Measurements from ENCODE around the gene ZNF831. TPM values are rescaled to one million over a fixed set of nuclear protein-coding genes. Genes with fewer than 3 reads are reported as not detected.

The ZNF831 gene
- total and polyA plus RNA-seq, 4 donors: 0.14 to 1.0 (median 0.56) TPM

DNA sequence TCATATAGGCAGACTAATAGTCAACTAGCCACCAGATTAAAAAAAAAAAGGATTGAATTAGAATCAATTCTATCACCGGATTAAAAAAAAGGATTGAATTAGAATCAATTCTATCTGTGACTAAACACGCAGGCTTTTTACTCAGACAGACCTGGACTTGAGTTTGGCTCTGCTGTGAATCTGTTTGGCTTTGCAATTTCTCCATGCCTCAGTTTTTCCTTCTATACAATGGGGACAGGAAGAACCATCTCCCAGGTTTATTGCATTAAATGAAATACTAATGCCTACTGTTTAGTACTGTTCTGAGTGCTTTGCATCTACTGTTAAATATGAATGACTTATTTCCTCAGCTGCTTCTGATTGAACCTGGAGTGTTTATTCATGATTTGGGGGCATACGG lies 106.8 kb downstream of the ZNF831 start:
- H3K9me3 ChIP-seq (ENCODE audit: control insufficient read depth in 4 of 4, insufficient read depth in 3 of 4, low read length in 3 of 4): peaks cover 0 to 2% (median 0%) of the 10 kb centered on the region in 4 donors
- H3K4me3 ChIP-seq: no peak overlapping the region
- H3K9ac ChIP-seq (ENCODE audit: insufficient read depth in 1 of 2, low read length in 2 of 2): no peak overlapping the region
- no peak overlapping the region for H3K27ac ChIP-seq (ENCODE audit: low read depth in 1 of 2, low read length in 1 of 2)
- TF ChIP-seq, protein P1, sequence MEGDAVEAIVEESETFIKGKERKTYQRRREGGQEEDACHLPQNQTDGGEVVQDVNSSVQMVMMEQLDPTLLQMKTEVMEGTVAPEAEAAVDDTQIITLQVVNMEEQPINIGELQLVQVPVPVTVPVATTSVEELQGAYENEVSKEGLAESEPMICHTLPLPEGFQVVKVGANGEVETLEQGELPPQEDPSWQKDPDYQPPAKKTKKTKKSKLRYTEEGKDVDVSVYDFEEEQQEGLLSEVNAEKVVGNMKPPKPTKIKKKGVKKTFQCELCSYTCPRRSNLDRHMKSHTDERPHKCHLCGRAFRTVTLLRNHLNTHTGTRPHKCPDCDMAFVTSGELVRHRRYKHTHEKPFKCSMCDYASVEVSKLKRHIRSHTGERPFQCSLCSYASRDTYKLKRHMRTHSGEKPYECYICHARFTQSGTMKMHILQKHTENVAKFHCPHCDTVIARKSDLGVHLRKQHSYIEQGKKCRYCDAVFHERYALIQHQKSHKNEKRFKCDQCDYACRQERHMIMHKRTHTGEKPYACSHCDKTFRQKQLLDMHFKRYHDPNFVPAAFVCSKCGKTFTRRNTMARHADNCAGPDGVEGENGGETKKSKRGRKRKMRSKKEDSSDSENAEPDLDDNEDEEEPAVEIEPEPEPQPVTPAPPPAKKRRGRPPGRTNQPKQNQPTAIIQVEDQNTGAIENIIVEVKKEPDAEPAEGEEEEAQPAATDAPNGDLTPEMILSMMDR (IDR thresholded peaks at IDR 0.05; ENCODE audit: control extremely low read depth, extremely low read depth): no peak
- DNase-seq (no peak), ATAC-seq (ENCODE audit: insufficient read depth, low FRiP score) (no peak)
- 54 to 86% methylated on average over 3 of the region's 3 CpGs for WGBS, 2 donors
- peaks cover 0 to 2% (median under 1%) of the 10 kb centered on the region in 3 donors for H3K27me3 ChIP-seq (ENCODE audit: control insufficient read depth in 3 of 3, insufficient read depth in 3 of 3, low read length in 2 of 3)
- no peaks in the 10 kb centered on the region for H3K36me3 ChIP-seq (ENCODE audit: control insufficient read depth in 4 of 4, insufficient read depth in 4 of 4, low read length in 4 of 4)
- no peaks in the 10 kb centered on the region for H3K4me1 ChIP-seq (ENCODE audit: control insufficient read depth in 5 of 5, insufficient read depth in 5 of 5, low read length in 5 of 5)

DNA sequence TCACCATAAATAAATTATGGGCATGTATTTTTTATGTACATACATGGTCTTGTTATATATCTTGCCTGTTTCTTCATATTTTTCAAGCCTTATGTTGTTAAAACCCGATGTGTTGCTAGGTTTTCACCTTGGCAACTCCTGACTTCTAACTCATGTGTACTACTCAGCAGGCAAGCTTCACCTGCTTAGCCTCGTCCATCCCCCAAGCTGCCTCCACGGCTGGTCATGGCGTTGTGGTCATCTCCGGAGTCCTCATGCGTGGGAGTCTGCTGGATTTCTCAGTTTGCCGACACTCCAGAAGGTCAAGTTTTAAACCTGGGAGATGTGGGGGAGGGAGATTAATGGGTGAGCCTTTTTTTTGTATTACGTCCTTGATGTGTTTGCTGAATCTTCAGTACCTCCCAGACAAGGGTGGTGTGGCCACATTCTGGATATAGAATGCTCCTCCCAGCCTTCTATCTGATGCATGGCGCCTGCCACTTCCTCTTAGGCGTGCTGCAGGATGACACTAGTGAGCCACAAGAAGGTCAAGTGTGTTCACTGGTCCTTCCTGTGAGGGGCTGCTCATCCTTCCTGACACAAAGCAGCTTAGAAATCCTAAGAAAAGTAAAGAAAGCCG lies 110.2 kb downstream of the ZNF831 start:
- ATAC-seq (ENCODE audit: insufficient read depth, low FRiP score): no peak
- H3K9me3 ChIP-seq (ENCODE audit: control insufficient read depth in 4 of 4, insufficient read depth in 3 of 4, low read length in 3 of 4): peaks cover 0 to 2% (median 0%) of the 10 kb centered on the region in 4 donors
- H3K9ac ChIP-seq (ENCODE audit: insufficient read depth in 1 of 2, low read length in 2 of 2): no peak overlapping the region
- no peak overlapping the region for H3K27ac ChIP-seq (ENCODE audit: low read depth in 1 of 2, low read length in 1 of 2)
- H3K4me3 ChIP-seq: no peak overlapping the region
- no peaks in the 10 kb centered on the region for H3K4me1 ChIP-seq (ENCODE audit: control insufficient read depth in 5 of 5, insufficient read depth in 5 of 5, low read length in 5 of 5)
- TF ChIP-seq, protein P1 (IDR thresholded peaks at IDR 0.05; ENCODE audit: control extremely low read depth, extremely low read depth): no peak
- H3K36me3 ChIP-seq (ENCODE audit: control insufficient read depth in 4 of 4, insufficient read depth in 4 of 4, low read length in 4 of 4): no peaks in the 10 kb centered on the region
- H3K27me3 ChIP-seq (ENCODE audit: control insufficient read depth in 3 of 3, insufficient read depth in 3 of 3, low read length in 2 of 3): peaks cover 0 to 2% (median 0%) of the 10 kb centered on the region in 3 donors
- DNase-seq: no peak
- 57 to 66% methylated on average over 11 of the region's 11 CpGs for WGBS, 2 donors

DNA sequence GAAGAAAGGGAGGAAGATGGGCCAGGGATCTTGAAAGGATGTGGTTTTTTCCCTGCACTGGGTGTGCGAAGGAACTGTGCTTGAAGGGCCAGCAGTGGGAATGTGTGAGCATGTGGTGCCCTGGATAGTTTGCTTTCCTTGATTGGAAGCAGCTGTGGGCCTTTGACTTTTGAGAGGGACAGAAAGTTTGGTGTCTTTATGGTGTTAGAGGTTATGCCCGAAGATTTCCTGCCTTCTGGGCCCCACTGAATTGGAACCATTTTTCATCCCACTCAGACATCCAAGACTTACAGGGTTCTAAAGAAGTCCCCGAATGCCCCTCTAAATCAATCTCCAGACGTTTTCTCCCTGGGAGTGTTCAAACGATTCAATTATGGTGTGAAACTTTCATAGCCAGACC lies 113.3 kb downstream of the ZNF831 start:
- Histone ChIP-seq H3K27ac (ENCODE audit: low read depth in 1 of 2, low read length in 1 of 2) (no peak overlapping the region), H3K9ac (ENCODE audit: insufficient read depth in 1 of 2, low read length in 2 of 2) (no peak overlapping the region), H3K27me3 (ENCODE audit: control insufficient read depth in 3 of 3, insufficient read depth in 3 of 3, low read length in 2 of 3) (no peaks in the 10 kb centered on the region), H3K4me3 (no peak overlapping the region), H3K9me3 (ENCODE audit: control insufficient read depth in 4 of 4, insufficient read depth in 3 of 4, low read length in 3 of 4) (no peaks in the 10 kb centered on the region), H3K36me3 (ENCODE audit: control insufficient read depth in 4 of 4, insufficient read depth in 4 of 4, low read length in 4 of 4) (no peaks in the 10 kb centered on the region), H3K4me1 (ENCODE audit: control insufficient read depth in 5 of 5, insufficient read depth in 5 of 5, low read length in 5 of 5) (no peaks in the 10 kb centered on the region)
- peak in 1 of 3 donors; percentile 23 for DNase-seq
- 62 to 65% methylated on average over 5 of the region's 5 CpGs for WGBS, 2 donors
- TF ChIP-seq, protein P1 (IDR thresholded peaks at IDR 0.05; ENCODE audit: control extremely low read depth, extremely low read depth): no peak
- no peak for ATAC-seq (ENCODE audit: insufficient read depth, low FRiP score)

DNA sequence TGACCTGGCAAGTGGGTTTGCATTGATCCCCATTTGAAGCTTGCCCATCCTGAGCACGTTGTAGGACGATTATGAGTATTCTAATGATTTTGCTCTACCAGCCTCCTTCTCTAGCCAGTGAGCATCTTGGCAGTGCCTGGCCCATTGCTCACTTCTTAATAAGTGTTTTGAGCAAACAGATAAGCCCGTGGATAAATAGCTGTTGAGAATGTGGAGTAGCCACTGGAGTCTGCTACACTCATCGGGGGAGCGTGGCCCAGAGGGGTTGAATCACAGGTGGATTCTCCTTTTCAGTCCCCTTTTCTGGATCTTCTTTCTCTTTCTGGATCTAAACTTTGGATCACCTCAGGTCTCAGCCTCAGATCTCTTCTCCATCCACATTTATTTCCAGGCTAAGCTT lies 120.8 kb downstream of the ZNF831 start:
- WGBS, 2 donors: 70 to 90% methylated on average over 5 of the region's 5 CpGs
- Histone ChIP-seq H3K9ac (ENCODE audit: insufficient read depth in 1 of 2, low read length in 2 of 2) (no peak overlapping the region), H3K4me3 (no peak overlapping the region), H3K27ac (ENCODE audit: low read depth in 1 of 2, low read length in 1 of 2) (no peak overlapping the region), H3K4me1 (ENCODE audit: control insufficient read depth in 5 of 5, insufficient read depth in 5 of 5, low read length in 5 of 5) (no peaks in the 10 kb centered on the region), H3K9me3 (ENCODE audit: control insufficient read depth in 4 of 4, insufficient read depth in 3 of 4, low read length in 3 of 4) (peaks cover 0 to 4% (median 0%) of the 10 kb centered on the region in 4 donors), H3K36me3 (ENCODE audit: control insufficient read depth in 4 of 4, insufficient read depth in 4 of 4, low read length in 4 of 4) (no peaks in the 10 kb centered on the region), H3K27me3 (ENCODE audit: control insufficient read depth in 3 of 3, insufficient read depth in 3 of 3, low read length in 2 of 3) (no peaks in the 10 kb centered on the region)
- ATAC-seq (ENCODE audit: insufficient read depth, low FRiP score): no peak
- TF ChIP-seq, protein P1 (IDR thresholded peaks at IDR 0.05; ENCODE audit: control extremely low read depth, extremely low read depth): no peak
- DNase-seq: no peak

All from lung (tissue), 12 donors.